HepG2 (cell line): Measurements from ENCODE around the gene ADIPOR2. TPM values are rescaled to one million over a fixed set of nuclear protein-coding genes. Genes with fewer than 3 reads are reported as not detected.

ENCODE experiments used
- BHLHE40 ChIP-seq: IDR thresholded peaks from 2 replicates; pipeline ENCODE4 v1.6.1; 2011; ENCODE audit warnings: low read length, improper control_type of control experiment
- FOSL1 ChIP-seq: sonication (generic); formaldehyde crosslinking; IDR thresholded peaks from 2 replicates; pipeline ENCODE4 v1.9.0; 2021; ENCODE audit warnings: missing genetic modification reagents, borderline replicate concordance
- HNRNPK ChIP-seq: fragments of 200-400 bp; formaldehyde crosslinking; IDR thresholded peaks from 2 replicates; pipeline ENCODE4 v1.6.1; 2018; ENCODE audit warnings: low read length, low read depth, moderate library complexity, mild to moderate bottlenecking; ENCODE audit not compliant: poor library complexity, severe bottlenecking
- HOXD1 ChIP-seq: sonication (generic); formaldehyde crosslinking; IDR thresholded peaks from 2 replicates; pipeline ENCODE4 v1.5.0; 2020; ENCODE audit warnings: missing genetic modification reagents
- KDM6A ChIP-seq: IDR thresholded peaks from 2 replicates; pipeline ENCODE4 v1.6.1; 2016; ENCODE audit warnings: low read depth
- KMT2A ChIP-seq: sonication (generic); formaldehyde crosslinking; IDR thresholded peaks from 2 replicates; pipeline ENCODE4 v1.4.0; 2020; ENCODE audit warnings: missing genetic modification reagents
- MYC ChIP-seq: sonication (generic); formaldehyde crosslinking; IDR thresholded peaks from 2 replicates; pipeline ENCODE4 v1.9.0; 2021; ENCODE audit warnings: missing genetic modification reagents, borderline replicate concordance
- NCOR1 ChIP-seq: fragments of 200-600 bp; sonication (generic); IDR thresholded peaks from 2 replicates; pipeline ENCODE4 v1.7.0; 2017; ENCODE audit warnings: antibody characterized with exemption, low read length, borderline replicate concordance
- NPAS2 ChIP-seq: sonication (generic); formaldehyde crosslinking; IDR thresholded peaks from 2 replicates; pipeline ENCODE4 v1.8.0; 2022; ENCODE audit warnings: mild to moderate bottlenecking, missing genetic modification reagents, borderline replicate concordance
- RNF219 ChIP-seq: sonication (generic); formaldehyde crosslinking; IDR thresholded peaks from 2 replicates; pipeline ENCODE4 v1.5.0; 2020; ENCODE audit warnings: mild to moderate bottlenecking, missing genetic modification reagents
- RXRA ChIP-seq: sonication (generic); formaldehyde crosslinking; IDR thresholded peaks from 2 replicates; pipeline ENCODE4 v1.5.1; 2020; ENCODE audit warnings: missing genetic modification reagents
- SOX6 ChIP-seq, 2 experiments: fragments of 450-650 bp in 1 of 2; sonication (generic) in 1 of 2; formaldehyde crosslinking in 1 of 2; IDR thresholded peaks; 2 replicates each; pipeline versions ENCODE4 v1.4.0 to v1.6.1; 2017 to 2020; ENCODE audit warnings: antibody characterized with exemption in 1 of 2, mild to moderate bottlenecking in 1 of 2, missing genetic modification reagents in 1 of 2
- SSRP1 ChIP-seq: IDR thresholded peaks from 2 replicates; pipeline ENCODE4 v1.6.1; 2016; ENCODE audit warnings: control low read depth
- TCF12 ChIP-seq, 2 experiments: fragments of 450-650 bp in 1 of 2; sonication (generic) in 1 of 2; formaldehyde crosslinking in 1 of 2; IDR thresholded peaks; 2 replicates each; pipeline versions ENCODE4 v1.6.1 to v1.8.0; 2017 to 2022; ENCODE audit warnings: antibody characterized with exemption in 1 of 2, mild to moderate bottlenecking in 1 of 2, missing genetic modification reagents in 1 of 2, moderate library complexity in 1 of 2
- THRA ChIP-seq: sonication (generic); formaldehyde crosslinking; IDR thresholded peaks from 2 replicates; pipeline ENCODE4 v1.4.0; 2020; ENCODE audit warnings: missing genetic modification reagents, borderline replicate concordance
- ZFP82 ChIP-seq: sonication (generic); formaldehyde crosslinking; IDR thresholded peaks from 2 replicates; pipeline ENCODE4 v1.5.1; 2020; ENCODE audit warnings: mild to moderate bottlenecking, missing genetic modification reagents, borderline replicate concordance
- ZNF430 ChIP-seq: sonication (generic); formaldehyde crosslinking; IDR thresholded peaks from 2 replicates; pipeline ENCODE4 v1.9.0; 2021; ENCODE audit warnings: mild to moderate bottlenecking, missing genetic modification reagents
- ZNF441 ChIP-seq: sonication (generic); formaldehyde crosslinking; IDR thresholded peaks from 2 replicates; pipeline ENCODE4 v1.7.0; 2021; ENCODE audit warnings: missing genetic modification reagents, borderline replicate concordance
- ZNF580 ChIP-seq: IDR thresholded peaks from 2 replicates; pipeline ENCODE4 v1.6.1; 2016; ENCODE audit warnings: low read depth, borderline replicate concordance
- ZNF720 ChIP-seq: sonication (generic); formaldehyde crosslinking; IDR thresholded peaks from 2 replicates; pipeline ENCODE4 v1.4.0; 2020; ENCODE audit warnings: missing genetic modification reagents
- ZNF770 ChIP-seq: sonication (generic); formaldehyde crosslinking; IDR thresholded peaks from 2 replicates; pipeline ENCODE4 v1.5.0; 2020; ENCODE audit warnings: mild to moderate bottlenecking, missing genetic modification reagents
- polyA plus RNA-seq, 8 experiments: library from polyadenylated mRNA; depleted of rRNA in 3 of 8; stranded (reverse) in 7 of 8; unstranded in 1 of 8; fragments of >200 nt; fragmentation: Illumina TruSeq in 4 of 8; extraction: Trizol in 4 of 8; gene quantifications; 2 replicates each; pipeline versions ENCODE4 v1.2.1 to v1.2.3, GENCODE V29; 2011 to 2016; ENCODE audit warnings: low read depth in 4 of 8, missing spikeins in 1 of 8, mixed read lengths in 1 of 8; ENCODE audit not compliant: insufficient read depth in 1 of 8
- total RNA-seq, 5 experiments: library from RNA; depleted of rRNA; stranded (reverse); fragments of >200 nt; fragmentation: Illumina TruSeq; extraction: Trizol; gene quantifications; 2 replicates each; pipeline ENCODE4 v1.2.3, GENCODE V29; 2016; ENCODE audit warnings: low read depth in 1 of 5

Gene ADIPOR2
- total and polyA plus RNA-seq, 2 of the 13 experiments (the other 11 are each of a cell fraction or from before 2014, with no cell fraction given), result 35.2 to 52.2 TPM

GRCh38 chr12:1812650-1813302, 121.9 kb downstream of the ADIPOR2 start (continued):
- TF ChIP-seq ZNF770 (peak; percentile 59), ZNF430 (CRISPR knock-in tag) (0 out of 2 replicates have a peak, but pooled peaks have one; percentile 60), HNRNPK (no peak), NPAS2 (CRISPR knock-in tag) (no peak), ZNF580 (CRISPR knock-in tag) (0 out of 2 replicates have a peak, but pooled peaks have one; percentile 42), SSRP1 (CRISPR knock-in tag) (peak; percentile 43; the same call in 1 of the 2 replicates), ZNF441 (CRISPR knock-in tag) (no peak), RNF219 (CRISPR knock-in tag) (no peak), FOSL1 (peak; percentile 95), THRA (CRISPR knock-in tag) (peak; percentile 62; the same call in 1 of the 2 replicates), RXRA (CRISPR knock-in tag) (peak; percentile 75; the same call in 1 of the 2 replicates), SOX6 (IDR thresholded peaks at IDR 0.05) (no peak), SOX6 (CRISPR knock-in tag; IDR thresholded peaks at IDR 0.05) (peak; percentile 50; the same call in 1 of the 2 replicates), KDM6A (CRISPR knock-in tag) (0 out of 2 replicates have a peak, but pooled peaks have one; percentile 34), TCF12 (IDR thresholded peaks at IDR 0.05) (no peak), TCF12 (CRISPR knock-in tag; IDR thresholded peaks at IDR 0.05) (0 out of 2 replicates have a peak, but pooled peaks have one; percentile 19), KMT2A (CRISPR knock-in tag) (peak; percentile 48; the same call in 1 of the 2 replicates), ZFP82 (no peak), HOXD1 (CRISPR knock-in tag) (peak; percentile 44; the same call in 1 of the 2 replicates), MYC (peak; percentile 22; the same call in 1 of the 2 replicates), BHLHE40 (peak; percentile 59; the same call in 1 of the 2 replicates), ZNF720 (CRISPR knock-in tag) (no peak), NCOR1 (peak; percentile 49; the same call in 1 of the 2 replicates)
